Mammary epithelial cell (primary cell): Measurements from ENCODE around the gene ATF6.

ENCODE experiments used
- EZH2 ChIP-seq: IDR thresholded peaks from 2 replicates; pipeline ENCODE4 v1.6.1; 2012; ENCODE audit warnings: low read length, inconsistent platforms, borderline replicate concordance
- TF ChIP-seq, protein P1 (sequence below), 2 donors: IDR thresholded peaks in 1 of 2; conservative IDR thresholded peaks in 1 of 2; 2 replicates each; pipeline ENCODE4 v1.5.1; 2011 to 2012; ENCODE audit warnings: inconsistent platforms in 2 of 2, low read length in 2 of 2, mild to moderate bottlenecking in 2 of 2, control low read depth in 1 of 2, low read depth in 1 of 2; ENCODE audit not compliant: insufficient read depth in 1 of 2; ENCODE audit errors: extremely low read depth in 1 of 2

DNA sequence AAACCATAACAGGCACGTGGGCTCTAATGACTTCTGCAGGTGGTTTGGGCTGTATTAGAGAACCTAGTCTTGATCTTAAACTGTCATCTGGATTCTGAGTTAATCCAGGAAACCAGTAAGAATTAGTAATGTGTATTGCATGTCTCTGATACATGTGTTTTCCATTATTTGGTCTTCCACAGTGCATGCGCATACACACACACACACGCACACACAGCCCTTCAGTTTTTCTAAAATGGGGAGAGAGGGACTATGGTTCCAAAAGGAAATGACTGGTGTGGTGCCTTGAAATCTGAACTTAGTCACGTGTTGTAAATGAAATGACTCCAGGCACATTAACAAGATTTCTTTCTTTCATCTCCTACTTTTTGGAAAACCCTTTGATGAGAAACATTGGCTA lies 190.0 kb downstream of the ATF6 start:
- TF ChIP-seq, protein P1, sequence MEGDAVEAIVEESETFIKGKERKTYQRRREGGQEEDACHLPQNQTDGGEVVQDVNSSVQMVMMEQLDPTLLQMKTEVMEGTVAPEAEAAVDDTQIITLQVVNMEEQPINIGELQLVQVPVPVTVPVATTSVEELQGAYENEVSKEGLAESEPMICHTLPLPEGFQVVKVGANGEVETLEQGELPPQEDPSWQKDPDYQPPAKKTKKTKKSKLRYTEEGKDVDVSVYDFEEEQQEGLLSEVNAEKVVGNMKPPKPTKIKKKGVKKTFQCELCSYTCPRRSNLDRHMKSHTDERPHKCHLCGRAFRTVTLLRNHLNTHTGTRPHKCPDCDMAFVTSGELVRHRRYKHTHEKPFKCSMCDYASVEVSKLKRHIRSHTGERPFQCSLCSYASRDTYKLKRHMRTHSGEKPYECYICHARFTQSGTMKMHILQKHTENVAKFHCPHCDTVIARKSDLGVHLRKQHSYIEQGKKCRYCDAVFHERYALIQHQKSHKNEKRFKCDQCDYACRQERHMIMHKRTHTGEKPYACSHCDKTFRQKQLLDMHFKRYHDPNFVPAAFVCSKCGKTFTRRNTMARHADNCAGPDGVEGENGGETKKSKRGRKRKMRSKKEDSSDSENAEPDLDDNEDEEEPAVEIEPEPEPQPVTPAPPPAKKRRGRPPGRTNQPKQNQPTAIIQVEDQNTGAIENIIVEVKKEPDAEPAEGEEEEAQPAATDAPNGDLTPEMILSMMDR (conservative IDR thresholded peaks at IDR 0.05 in 1 of 2, IDR thresholded peaks at IDR 0.05 in 1 of 2; ENCODE audit: extremely low read depth in 1 of 2, insufficient read depth in 1 of 2, low read depth in 1 of 2, low read length in 2 of 2), result no peak
- no peak for TF ChIP-seq EZH2
